GM12891 (cell line): Measurements from ENCODE around the gene ELOVL1.

Experiments
- POLR2A ChIP-seq: IDR thresholded peaks from 2 replicates; pipeline ENCODE4 v1.6.1; 2011; ENCODE audit warnings: low read depth, low read length, control low read depth
- POLR2AphosphoS5 ChIP-seq: IDR thresholded peaks from 2 replicates; pipeline ENCODE4 v1.6.1; 2011; ENCODE audit warnings: low read depth, low read length, control low read depth

- no peak for TF ChIP-seq POLR2A
- no peak for TF ChIP-seq POLR2AphosphoS5
Measured at GRCh38 chr1:43345120-43345519, 22.7 kb downstream of the ELOVL1 start.
